Activated CD8-positive, alpha-beta memory T cell treated with anti-CD3 and anti-CD28 coated beads, Interleukin-2, amount 50 U/mL, for 4 hours (primary cell): Measurements from ENCODE around the gene FOXJ1.
A peak's percentile ranks its signal among the peaks of the same experiment; 100 is the strongest.

Experiments
- DNase-seq: peaks from one replicate; pipeline ENCODE4 v3.0.0-alpha.2; 2020

FOXJ1 gene

DNA sequence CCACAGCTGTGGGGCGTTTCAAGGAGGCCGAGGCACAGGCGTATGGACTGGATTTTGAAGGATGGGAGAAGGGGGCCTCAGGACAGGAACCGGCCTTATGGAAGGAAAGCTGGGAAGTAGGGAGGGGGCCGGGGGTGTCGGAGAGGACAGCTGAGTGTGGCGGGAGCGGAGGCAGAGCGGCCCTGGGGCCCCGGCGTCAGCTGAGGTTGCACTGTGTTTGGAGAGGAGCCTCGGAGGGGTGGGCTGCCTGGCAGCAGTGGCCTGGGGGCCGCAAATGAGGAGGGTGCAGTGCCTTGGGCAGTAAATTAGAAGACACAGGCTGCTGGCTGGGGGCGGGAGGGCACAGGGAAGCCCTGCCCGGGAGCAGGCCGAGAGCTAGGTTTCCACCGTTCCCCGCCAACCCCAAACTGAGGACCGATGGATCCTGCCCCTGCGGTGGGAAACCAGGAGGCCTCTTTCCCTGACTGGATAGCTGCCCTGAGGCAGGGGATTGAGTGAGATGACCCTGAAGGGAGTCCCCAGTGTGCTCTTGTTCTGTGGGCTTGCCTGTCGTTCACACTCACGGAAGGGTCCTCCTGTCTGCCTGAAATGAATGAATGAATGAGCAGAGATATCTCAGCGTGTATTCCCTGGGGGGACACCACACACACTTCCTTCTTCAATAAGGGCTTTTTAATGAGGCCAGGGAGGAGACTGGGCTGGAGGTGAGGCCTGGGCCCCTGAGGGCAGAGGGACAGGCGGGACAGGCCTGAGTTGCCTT is 18.4 kb downstream of the FOXJ1 start:
- DNase-seq = no peak

DNA sequence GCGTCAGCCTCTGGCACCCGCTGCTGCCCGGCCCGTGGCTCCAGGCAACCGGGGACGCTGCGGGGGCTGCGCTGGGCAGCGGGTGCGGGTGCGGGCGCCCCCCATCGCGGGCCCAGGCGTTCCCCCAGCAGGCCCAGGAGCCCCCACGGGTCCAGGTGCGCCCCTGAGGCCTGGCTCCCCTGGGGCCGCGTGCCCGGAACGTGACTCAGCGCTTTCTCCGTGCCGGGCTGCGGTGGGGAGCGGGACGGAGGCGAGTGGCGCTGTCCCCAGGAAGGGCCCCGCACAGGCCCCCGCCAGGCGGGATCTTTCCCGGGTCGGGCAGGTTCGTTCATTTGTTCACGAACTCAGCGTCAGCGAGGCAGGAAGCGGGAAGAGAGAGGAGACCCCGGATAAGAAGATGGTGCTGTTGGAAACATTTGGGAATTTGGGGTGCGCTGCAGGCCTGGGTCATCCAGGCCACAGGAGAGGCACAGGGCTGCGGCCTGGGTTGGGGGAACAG is 19.1 kb downstream of the FOXJ1 start:
- DNase-seq = no peak

DNA sequence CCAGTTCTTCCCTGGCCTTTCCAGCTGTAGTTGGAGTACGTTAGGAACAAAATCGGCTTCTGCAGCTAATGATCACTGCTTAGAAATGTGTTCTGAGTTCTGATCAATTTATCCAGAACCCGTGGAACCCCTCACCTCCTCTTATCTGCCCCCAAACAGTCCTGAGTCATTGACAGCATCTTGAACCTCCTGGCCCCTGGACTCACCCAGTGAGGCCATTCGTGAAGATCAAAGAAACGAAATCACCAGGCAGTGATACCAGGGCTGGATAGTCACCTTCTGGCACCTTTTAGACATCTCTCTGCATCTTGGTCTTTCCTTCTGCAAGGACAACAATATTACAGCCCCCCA is 20.4 kb downstream of the FOXJ1 start:
- DNase-seq = no peak

DNA sequence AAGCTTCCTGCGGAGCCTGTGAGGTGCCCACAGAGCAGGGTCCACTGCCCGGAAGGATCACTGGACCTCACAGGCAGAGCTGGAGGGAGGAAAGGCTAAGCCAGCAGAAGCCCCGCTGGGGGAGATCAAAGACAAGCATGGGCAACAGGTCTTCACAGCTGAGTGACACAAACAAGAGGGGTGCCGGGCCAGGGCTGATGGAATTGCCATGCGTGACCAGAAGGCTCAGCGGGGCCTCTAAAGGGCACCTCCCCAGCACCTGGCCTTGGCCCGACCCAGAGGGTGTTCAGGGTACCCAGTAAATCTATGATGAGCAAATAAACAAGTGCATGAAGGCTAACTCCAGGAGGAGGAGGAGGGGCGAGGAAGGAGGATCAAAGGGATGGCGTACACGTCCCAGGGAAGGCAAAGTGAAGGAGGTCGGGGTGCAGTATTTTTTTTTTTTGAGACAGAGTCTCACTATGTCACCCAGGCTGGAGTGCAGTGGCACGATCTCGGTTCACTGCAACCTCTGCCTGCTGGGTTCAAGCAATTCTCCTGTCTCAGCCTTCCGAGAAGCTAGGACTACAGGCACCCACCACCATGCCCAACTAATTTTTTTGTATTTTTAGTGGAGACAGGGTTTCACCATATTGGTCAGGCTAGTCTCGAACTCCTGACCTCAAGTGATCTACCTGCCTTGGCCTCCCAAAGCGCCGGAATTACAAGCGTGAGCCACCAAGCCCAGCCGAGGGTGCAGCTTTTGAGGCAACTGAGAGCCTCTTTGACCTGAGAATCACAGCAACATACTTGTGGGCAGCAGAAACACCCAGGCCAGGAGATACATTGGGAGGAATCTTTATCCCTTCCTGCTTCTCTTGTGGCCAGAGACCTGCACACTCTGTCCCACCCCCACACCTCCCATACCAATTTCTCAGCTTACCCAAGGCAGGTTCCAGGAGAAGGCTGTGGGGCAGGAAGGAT is 21.4 kb downstream of the FOXJ1 start:
- DNase-seq = no peak

DNA sequence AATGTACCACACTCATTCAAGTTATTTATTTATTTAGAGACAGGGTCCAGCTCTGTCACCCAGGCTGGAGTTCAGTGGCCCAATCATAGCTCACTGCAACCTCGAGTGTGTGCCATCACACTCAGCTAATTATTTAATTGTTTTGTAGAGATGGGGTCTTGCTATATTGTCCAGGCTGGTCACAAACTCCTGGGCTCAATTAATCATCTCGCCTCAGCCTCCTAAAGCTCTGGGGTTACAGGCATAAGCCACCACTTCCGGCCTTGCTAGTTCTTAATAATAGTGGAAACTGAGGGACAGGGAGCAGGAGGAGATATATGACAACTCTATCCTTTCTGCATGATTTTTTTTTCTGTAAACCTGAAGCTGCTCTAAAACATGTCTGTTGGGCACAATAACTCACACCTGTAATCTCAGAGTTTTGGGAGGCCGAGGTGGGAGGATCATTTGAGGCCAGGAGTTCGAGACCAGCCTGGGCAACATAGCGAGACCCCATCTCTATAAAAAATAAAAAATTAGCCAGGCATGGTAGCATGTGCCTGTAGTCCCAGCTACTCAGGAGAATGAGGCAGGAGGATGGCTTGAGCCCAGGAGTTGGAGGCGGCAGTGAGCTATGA is 25.8 kb downstream of the FOXJ1 start:
- DNase-seq = no peak

DNA sequence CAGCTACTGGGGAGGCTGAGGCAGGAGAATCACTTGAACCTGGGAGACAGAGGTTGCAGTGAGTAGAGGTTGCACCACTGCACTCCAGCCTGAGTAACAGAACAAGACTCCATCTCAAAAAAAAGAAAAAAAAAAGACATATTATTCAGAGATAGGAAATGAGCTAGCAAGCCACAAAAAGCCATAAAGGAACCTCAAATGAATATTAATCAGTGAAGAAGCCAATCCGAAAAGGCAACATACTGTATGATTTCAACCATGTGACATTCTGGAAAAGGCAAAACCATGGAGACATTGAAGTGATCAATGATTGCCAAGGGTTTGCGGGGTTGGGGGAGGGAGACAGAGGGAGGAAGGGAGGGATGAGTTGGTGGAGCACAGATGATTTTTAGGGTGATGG is 29.1 kb downstream of the FOXJ1 start:
- DNase-seq = no peak

DNA sequence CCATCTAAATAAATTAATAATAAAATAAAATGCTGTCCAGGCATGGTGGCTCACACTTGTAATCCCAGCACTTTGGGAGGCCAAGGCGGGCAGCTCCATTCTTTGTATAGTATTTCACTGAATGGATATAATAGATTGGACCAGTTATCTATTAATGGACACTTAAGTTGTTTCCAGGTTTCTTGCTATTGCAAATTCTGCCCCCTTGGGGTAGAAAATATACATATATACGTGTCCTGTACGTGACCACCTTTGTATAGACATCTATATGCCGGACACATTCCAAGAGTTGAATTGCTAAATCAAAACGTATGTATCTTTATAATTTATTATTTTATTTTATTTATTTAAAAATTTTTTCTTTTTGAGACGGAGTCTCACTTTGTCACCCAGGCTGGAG is 33.5 kb downstream of the FOXJ1 start:
- no peak for DNase-seq

DNA sequence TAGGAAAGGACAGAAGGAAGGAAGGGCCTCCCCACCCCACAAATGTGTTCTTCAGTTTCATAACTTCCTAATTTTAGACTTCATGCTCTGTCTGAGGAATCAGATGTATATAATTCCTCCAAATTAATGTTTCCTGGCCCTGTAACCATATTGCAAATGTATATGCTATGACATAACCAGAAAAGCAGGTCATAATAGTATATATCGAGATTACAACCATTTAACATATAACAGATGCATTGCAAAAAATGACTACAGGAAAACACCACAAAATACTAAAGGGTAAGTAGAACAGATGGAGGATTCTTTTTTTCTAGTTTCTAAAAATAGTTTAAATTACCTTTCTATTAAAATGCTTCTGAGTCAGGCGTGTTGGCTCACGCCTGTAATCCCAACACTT is 34.3 kb downstream of the FOXJ1 start:
- no peak for DNase-seq

DNA sequence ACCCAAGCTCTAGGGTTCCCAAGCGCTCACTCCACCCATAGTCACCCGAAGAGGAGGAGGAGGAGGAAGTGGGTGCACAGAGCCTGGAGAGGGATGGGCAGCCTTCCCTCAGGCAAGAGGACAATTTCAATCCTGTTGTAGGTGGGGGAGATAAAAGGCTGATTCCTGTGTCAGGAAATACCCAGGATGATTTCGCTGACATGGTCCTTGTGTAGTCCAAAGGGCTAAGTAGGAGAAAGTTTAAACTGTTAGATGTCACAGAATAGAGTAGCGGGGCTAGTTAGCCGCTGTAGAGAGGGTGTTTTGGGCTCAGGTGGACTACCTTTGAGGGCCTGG is 36.2 kb downstream of the FOXJ1 start:
- DNase-seq = no peak

DNA sequence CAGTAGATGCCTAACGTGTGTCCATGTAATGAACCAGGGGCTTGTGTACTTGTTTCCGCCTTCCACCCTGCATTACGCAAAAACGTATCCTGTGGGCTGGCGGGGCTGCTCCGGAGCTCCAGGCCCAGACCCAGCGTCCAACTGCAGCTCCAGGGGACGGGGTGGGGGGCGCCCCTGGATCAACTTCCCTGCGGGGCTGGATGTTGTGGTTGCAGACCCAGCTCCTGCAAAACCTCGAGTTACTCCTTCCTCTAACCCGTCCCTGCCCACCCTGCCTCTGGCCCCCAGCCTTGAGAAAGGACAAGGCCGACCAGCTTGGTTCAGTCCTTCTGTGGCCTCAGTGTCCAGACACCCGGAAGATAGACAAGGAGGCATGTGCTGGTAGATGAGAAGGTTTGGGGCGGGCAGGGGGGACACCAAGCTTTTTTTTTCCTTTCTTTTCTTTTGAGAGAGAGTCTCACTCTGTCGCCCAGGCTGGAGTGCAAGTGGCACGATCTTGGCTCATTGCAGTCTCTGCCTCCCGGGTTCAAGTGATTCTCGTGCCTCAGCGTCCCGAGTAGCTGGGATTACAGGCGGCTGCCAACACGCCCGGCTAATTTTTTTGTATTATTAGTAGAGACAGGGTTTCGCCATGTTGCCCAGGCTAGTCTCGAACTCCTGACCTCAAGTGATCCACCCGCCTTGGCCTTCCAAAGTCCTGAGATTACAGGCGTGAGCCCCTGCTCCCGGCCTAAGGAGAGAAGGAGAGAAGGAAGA is 36.7 kb downstream of the FOXJ1 start:
- DNase-seq = no peak

DNA sequence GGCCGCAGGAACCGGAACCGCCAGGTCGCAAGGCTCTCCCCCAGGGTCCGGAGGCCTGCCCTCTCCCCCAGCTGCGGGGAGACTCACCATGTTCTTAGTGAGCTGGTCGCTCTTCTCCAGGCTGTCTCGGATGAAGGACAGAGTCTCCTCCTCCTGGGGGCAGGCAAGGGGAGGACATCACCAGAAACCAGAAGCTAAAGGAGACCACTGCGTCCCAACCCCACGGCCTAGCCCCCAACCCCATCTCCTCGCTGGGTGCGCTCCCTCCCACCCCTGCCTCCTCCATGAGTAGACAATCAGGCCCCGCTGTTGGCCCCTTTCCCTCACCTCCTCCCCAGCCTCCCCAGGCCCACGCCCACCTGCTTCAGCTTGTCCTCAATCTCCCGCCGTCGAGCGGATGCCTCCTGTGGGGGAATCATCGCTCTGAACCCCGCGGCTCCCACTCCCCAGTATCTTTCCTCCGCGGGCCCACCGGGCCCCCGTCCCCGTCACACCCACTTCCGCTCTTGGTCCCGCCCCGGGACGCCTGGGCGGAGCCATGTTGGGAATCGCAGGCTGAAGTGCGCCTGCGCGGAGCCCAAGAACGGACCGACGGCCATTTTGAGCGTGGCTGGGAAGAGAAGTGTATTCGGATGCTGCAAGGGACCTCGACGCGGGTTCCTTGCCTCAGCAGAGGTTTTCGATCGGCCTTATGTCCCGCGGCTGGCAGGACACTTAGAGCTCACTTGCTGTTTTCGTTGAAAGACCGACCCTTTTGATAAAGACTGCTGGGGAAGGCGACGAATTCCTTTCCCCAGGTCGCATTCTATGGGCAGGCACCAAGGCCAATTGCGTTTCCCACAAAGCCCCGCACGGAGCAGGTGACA is 37.5 kb downstream of the FOXJ1 start, which contains the start of gene EXOC7:
Gene EXOC7 (minus strand): TSS at position 514 of the 866 bp plus-strand sequence. CDS start 95 bp downstream, at position 419.
- DNase-seq = peak; percentile 92

DNA sequence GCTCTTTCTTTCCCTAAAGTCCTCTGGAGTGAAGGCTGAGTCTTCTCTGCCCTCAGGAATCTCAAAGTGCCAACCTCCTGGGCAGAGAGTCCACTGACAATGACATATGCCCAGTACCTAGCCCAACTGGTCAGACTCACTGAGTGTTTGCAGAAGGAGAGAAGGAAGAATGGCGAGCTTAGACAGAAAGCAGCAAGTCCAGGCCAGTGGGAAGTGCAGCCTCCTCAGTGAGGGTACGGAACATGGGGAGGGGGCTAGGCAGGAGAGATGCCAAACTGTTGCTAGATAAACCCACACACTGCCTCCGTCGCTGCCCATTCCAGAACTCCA is 38.1 kb downstream of the FOXJ1 start:
- DNase-seq = no peak

DNA sequence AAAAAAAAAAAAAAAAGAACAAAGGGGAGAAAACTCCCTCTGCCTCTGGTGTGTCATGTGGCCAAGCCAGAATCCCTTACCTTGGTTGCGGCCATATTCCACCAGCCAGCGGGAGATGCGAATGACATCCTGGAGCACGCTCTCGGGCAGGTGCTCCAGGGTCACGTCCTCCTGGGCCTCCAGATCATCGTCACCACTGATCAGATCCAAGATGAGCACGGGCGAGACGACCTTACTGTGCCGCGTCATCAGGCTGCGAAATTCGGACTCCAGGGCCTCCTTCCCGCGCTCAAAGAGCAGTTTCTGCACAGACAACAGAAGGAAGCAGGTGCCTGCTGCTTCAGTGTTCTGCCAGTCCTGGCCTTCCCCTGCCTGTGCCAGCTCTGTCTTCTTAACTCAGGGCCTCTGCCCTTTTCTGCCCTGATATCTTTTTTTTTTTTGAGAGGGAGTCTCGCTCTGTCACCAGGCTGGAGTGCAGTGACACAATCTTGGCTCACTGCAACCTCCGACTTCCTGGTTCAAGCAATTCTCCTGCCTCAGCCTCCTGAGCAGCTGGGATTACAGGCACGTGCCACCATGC is 43.2 kb downstream of the FOXJ1 start:
- DNase-seq = no peak

DNA sequence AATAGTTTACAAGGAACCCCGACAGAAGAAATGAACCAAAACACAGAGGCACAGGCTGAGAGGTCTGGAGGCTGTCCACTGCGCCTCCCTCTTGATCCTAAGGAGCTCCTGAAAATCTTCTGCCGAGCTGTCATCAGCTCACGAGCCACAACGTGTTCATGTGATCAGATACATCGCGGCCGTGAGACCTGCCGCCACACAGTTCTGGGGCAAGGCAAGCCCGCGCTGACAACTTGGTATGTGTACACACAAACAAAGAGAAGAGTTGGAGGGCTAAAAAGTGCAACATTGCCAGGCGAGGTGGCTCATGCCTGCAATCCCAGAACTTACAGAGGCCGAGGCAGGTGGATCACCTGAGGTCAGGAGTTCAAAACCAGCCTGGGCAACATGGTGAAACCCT is 45.1 kb downstream of the FOXJ1 start:
- DNase-seq = no peak

DNA sequence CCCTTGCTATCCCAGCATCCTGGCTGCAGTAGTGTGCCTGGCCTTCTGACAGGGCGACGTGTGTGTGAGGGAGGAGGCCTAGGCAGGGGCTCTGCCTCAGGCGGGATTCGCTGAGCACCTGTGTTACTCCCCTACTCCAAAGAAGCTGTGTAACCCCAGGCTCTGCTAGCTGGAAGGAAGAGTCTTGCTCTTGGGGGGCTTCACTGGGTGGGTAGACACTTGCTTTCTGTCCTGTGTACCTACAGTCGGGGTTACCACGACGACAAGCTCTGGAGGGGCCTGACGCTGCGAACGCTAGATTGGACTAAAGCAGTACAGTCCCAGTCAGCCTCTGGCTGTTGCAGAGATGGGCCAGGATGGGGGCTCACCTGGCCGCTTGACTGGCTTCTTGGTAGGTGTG is 47.0 kb downstream of the FOXJ1 start:
- no peak for DNase-seq

DNA sequence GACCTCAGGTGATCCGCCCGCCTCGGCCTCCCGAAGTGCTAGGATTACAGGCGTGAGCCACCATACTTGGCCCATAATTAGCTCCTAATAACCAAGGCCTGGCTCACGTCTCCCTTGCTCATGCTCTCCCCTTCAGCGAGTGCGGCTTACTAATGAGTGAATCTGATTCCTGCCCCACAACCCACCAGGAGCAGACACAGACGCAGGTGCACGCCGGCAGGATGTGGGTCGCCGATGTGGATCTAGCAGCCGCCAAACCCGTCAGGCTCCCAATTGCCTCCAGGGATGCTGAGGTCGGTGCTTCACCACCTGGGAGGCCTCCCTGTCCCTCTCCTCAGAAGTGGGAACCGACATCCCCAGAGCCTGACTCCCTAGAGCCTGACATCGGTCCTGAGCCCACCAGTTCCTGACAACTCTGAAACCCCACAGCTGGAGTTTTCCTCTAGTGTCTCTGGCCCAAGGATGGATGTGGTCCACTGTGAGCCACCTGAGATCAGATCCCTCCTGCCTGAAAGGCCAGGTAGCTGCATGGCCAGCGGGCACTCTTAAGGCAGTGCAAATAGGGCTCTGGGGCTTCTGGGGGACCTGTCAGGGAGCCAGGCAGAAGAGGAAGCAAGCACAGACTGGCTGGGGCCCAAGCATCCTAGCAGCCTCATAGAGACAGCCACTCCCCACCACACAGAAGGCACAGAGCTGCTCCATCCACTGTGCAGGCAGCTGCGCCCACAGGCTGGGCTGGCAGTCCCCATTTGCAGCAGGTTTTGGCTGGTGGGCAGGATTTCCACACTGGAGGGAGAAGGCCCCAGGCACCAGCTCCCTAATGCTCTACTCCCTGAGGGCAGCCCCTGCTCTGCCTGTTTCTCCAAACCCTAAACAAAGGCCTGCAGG is 48.3 kb downstream of the FOXJ1 start:
- DNase-seq = no peak

DNA sequence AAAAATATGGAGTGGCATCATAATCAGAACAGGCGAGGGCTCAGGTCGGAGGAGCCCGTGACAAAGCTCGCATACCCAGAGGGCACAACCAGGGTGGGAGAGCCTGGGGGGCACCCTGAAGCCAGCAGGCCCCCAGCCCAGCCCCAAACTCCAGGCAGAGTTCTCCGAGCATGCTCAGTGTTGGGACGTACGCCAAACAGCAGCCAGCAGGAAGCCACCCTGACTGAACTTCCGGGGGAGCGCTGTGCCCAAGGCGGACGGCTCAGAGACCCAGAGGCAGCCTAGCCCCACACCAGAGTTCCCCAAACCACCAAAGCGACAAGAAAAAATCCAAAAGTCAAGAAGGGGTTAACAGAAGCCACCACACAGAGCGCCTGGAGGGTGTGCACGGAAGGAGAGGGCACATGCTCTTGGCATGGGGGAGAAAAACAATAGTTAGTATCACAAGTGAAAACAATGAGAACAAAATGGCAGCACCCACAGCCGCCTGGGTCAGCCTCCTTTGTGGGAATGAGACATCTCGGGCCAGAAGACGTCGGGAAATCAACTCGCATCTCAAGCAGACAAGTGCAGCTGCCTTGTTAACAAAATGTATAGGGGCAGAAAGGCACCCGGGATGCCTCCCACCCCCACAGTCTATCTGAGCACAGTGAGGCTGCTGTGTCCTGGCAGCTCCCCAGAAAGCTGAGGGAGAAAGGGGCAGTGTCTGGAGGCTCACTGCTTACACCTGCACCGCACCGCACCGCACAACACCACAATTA is 49.3 kb downstream of the FOXJ1 start:
- DNase-seq = no peak

DNA sequence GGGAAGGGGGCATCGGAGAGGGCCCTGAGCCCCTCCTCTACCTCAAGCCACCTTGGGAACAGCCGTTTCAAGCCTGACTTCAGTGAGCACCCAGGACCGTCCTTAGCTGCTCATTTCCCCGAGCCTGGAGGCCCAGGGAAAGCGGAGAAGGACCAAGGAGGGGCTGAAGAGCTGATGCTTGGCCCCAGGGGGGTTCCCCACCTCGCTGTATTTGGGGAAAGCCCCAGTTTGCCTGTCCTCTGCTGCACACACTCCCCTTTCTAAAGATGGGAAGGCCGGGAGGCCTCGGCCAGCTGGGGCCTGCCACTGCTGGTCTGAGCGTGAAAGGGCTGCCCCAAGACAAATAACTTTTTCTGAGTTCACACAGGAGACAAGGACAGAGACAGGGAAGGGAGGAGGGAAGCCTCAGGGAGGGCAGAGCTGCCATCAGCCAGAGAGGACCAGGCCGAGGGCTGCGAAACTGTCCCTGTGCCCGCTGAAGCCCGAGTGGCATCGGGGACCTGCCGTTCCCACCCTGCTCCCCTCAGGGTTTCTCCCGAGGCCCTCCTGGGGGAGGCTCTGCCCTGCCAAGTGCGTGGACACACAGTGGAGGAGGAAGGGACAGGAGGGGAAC is 50.4 kb downstream of the FOXJ1 start:
- DNase-seq = no peak
